PC-9 (cell line): Measurements from ENCODE around the gene R3HCC1L. TPM values are rescaled to one million over a fixed set of nuclear protein-coding genes. Genes with fewer than 3 reads are reported as not detected.
A peak's percentile ranks its signal among the peaks of the same experiment; 100 is the strongest.

ENCODE experiments used
- BruUV-seq: library from RNA; stranded (reverse); fragments of 400-500 nt; replicated peaks from 2 replicates; lab custom pipeline; 2021; lab: Mats Ljungman, UMichigan
- CTCF ChIA-PET: fragments of 300-600 bp; sonication (Branson Sonifier 250); formaldehyde crosslinking; loops from one replicate; lab custom pipeline; 2022; ENCODE audit warnings: antibody characterized with exemption; lab: Charles Lee
- POLR2A ChIA-PET: fragments of 300-600 bp; sonication (Branson Sonifier 250); formaldehyde crosslinking; loops from one replicate; lab custom pipeline; 2022; ENCODE audit warnings: antibody characterized with exemption; ENCODE audit not compliant: unreplicated experiment; lab: Charles Lee
- DNase-seq, 2 experiments: peaks; one replicate each; pipeline versions ENCODE4 v3.0.0 to v3.0.0-alpha.2; 2015 to 2022; ENCODE audit warnings: mixed read lengths in 1 of 2
- H2AFZ ChIP-seq: fragments of 200-600 bp; sonication (generic); 2 replicates; pipeline ENCODE4 v1.8.1; 2017; ENCODE audit warnings: antibody characterized with exemption
- H3F3A ChIP-seq: fragments of 200-600 bp; sonication (generic); 2 replicates; pipeline ENCODE4 v1.8.1; 2017; ENCODE audit warnings: antibody characterized with exemption, mild to moderate bottlenecking, low read depth; ENCODE audit not compliant: insufficient read depth
- H3K27ac ChIP-seq: fragments of 200-600 bp; sonication (generic); 2 replicates; pipeline ENCODE4 v1.6.1; 2016; ENCODE audit warnings: mixed run types
- H3K27me3 ChIP-seq: fragments of 200-600 bp; sonication (generic); 2 replicates; pipeline ENCODE4 v1.6.1; 2016; ENCODE audit warnings: low read depth, mixed run types; ENCODE audit not compliant: insufficient read depth
- H3K36me3 ChIP-seq: fragments of 200-600 bp; sonication (generic); 2 replicates; pipeline ENCODE4 v1.6.1; 2016; ENCODE audit warnings: low read depth, mixed run types
- H3K4me1 ChIP-seq: fragments of 200-600 bp; sonication (generic); replicated peaks from 2 replicates; pipeline ENCODE4 v1.6.1; 2016; ENCODE audit warnings: mixed run types; ENCODE audit not compliant: insufficient read depth
- H3K4me2 ChIP-seq: fragments of 200-600 bp; sonication (generic); 2 replicates; pipeline ENCODE4 v1.6.1; 2017; ENCODE audit warnings: mixed run types
- H3K4me3 ChIP-seq: fragments of 200-600 bp; sonication (generic); 2 replicates; pipeline ENCODE4 v1.6.1; 2016; ENCODE audit warnings: mixed run types
- H3K79me2 ChIP-seq: fragments of 200-600 bp; sonication (generic); 2 replicates; pipeline ENCODE4 v1.6.1; 2017; ENCODE audit warnings: low read depth, mixed run types
- H3K9me2 ChIP-seq: fragments of 200-600 bp; sonication (generic); 2 replicates; pipeline ENCODE4 v1.8.1; 2017; ENCODE audit warnings: mild to moderate bottlenecking; ENCODE audit not compliant: insufficient read depth
- H3K9me3 ChIP-seq: fragments of 200-600 bp; sonication (generic); 2 replicates; pipeline ENCODE4 v1.8.1; 2016; ENCODE audit warnings: low read depth; ENCODE audit not compliant: insufficient read depth
- H4K20me1 ChIP-seq: fragments of 200-600 bp; sonication (generic); 2 replicates; pipeline ENCODE4 v1.8.1; 2017; ENCODE audit not compliant: insufficient read depth
- EZH2 ChIP-seq: fragments of 200-600 bp; sonication (generic); IDR thresholded peaks from 2 replicates; pipeline ENCODE4 v1.8.0; 2017; ENCODE audit warnings: antibody characterized with exemption, low read depth
- intact Hi-C: fragments of 100-400 bp; cut with micrococcal nuclease; formaldehyde crosslinking; loops from one replicate; pipeline ENCODE4 v1.10.0; 2022; ENCODE audit not compliant: unreplicated experiment
- total RNA-seq: library from RNA; stranded (reverse); gene quantifications from 2 replicates; pipeline ENCODE4 v1.2.3, GENCODE V29; 2021
- TF ChIP-seq, protein P1 (sequence below): fragments of 200-600 bp; sonication (generic); conservative IDR thresholded peaks from 2 replicates; pipeline ENCODE4 v1.6.1; 2017; ENCODE audit warnings: mixed run types, antibody characterized with exemption, mild to moderate bottlenecking, moderate library complexity

The R3HCC1L gene
- total RNA-seq, 1 experiment from 2014 or later = 7.0 TPM

DNA sequence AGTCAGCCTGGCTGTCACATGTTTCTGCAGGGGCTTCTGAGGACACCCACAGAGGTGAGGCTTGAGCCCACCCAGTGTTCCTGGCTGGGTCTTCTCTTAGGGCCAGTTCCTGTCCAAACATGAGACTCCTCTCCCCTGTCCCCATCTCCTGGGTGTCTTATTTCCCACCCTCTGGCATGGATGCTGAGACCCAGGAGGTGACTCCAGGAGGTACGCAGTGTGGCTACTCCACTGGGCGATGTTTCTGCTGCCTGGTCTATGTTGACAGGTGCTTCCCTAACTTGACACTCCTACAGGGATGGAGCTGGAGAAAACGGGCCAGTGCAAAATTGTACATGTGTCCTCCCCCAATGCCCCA, 159.8 kb downstream of the R3HCC1L start:
- no peaks in the 10 kb centered on the region for H3K27me3 ChIP-seq
- no peaks in the 10 kb centered on the region for H3K36me3 ChIP-seq
- no peaks in the 10 kb centered on the region for H3K9me3 ChIP-seq
- intact Hi-C loops = no loop called here
- BruUV-seq = no TSS peak
- ChIA-PET POLR2A (interaction anchor here (0.7 kb wide), 2 partner anchors 26 to 167 kb away, joined by 6 read pairs; partner anchors contain the start of gene LOXL4), CTCF (interaction anchor here (0.7 kb wide), 1 partner anchor 45 kb away, joined by 3 read pairs; no protein-coding TSS in a partner anchor)
- peak overlapping the region; percentile 68 for H3K4me2 ChIP-seq
- H2AFZ ChIP-seq = no peak overlapping the region
- no peaks in the 10 kb centered on the region for H4K20me1 ChIP-seq
- H3K4me3 ChIP-seq = no peak overlapping the region
- no peaks in the 10 kb centered on the region for H3K79me2 ChIP-seq
- TF ChIP-seq, protein P1, sequence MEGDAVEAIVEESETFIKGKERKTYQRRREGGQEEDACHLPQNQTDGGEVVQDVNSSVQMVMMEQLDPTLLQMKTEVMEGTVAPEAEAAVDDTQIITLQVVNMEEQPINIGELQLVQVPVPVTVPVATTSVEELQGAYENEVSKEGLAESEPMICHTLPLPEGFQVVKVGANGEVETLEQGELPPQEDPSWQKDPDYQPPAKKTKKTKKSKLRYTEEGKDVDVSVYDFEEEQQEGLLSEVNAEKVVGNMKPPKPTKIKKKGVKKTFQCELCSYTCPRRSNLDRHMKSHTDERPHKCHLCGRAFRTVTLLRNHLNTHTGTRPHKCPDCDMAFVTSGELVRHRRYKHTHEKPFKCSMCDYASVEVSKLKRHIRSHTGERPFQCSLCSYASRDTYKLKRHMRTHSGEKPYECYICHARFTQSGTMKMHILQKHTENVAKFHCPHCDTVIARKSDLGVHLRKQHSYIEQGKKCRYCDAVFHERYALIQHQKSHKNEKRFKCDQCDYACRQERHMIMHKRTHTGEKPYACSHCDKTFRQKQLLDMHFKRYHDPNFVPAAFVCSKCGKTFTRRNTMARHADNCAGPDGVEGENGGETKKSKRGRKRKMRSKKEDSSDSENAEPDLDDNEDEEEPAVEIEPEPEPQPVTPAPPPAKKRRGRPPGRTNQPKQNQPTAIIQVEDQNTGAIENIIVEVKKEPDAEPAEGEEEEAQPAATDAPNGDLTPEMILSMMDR = no peak
- no peak for TF ChIP-seq EZH2
- no peaks in the 10 kb centered on the region for H3K9me2 ChIP-seq
- peaks cover 22% of the 10 kb centered on the region for H3F3A ChIP-seq
- H3K27ac ChIP-seq = peak overlapping the region; percentile 86
- no peak for DNase-seq
- peaks cover 58% of the 10 kb centered on the region for H3K4me1 ChIP-seq

Other genes with a start within 250 kb of the R3HCC1L start
- gene CRTAC1, start 104.0 kb upstream of the R3HCC1L start, total RNA-seq = not detected in 2 replicates
- 2.5 and 3.5 TPM in 2 replicates for gene LOXL4, start 133.5 kb downstream of the R3HCC1L start, total RNA-seq